Peyer's patch (tissue), 4 donors: ENCODE measurements around the gene PHF21B.

Experiments used
- CTCF ChIP-seq, 6 experiments: fragments of 450-650 bp in 4 of 6; fragments of 200-600 bp in 2 of 6; sonication (generic) in 1 of 6; IDR thresholded peaks; one replicate each; pipeline ENCODE4 v1.5.1; 2017 to 2019; ENCODE audit warnings: antibody characterized with exemption in 6 of 6, mild to moderate bottlenecking in 3 of 6, moderate library complexity in 1 of 6
- POLR2A ChIP-seq, 2 donors: fragments of 450-650 bp; IDR thresholded peaks; one replicate each; pipeline ENCODE4 v1.5.1; 2017; ENCODE audit warnings: antibody characterized with exemption in 2 of 2, mild to moderate bottlenecking in 2 of 2, moderate library complexity in 2 of 2

GRCh38 chr22:44965171-44965570 lies 44.6 kb downstream of the PHF21B start:
- no peak for TF ChIP-seq POLR2A (IDR thresholded peaks at IDR 0.05)
- no peak for TF ChIP-seq CTCF (IDR thresholded peaks at IDR 0.05)
